HG03095 (cell line): Measurements from ENCODE around the gene CDKN2A.

ENCODE experiments used
- ATAC-seq: cut with Tn5 transposase; IDR thresholded peaks from one replicate; pipeline ENCODE4 v1.9.1; 2021; ENCODE audit warnings: moderate library complexity; ENCODE audit not compliant: unreplicated experiment

CDKN2A gene

GRCh38 chr9:22008384-22008716, 14.2 kb upstream of the CDKN2A start:
- ATAC-seq = no peak

DNA sequence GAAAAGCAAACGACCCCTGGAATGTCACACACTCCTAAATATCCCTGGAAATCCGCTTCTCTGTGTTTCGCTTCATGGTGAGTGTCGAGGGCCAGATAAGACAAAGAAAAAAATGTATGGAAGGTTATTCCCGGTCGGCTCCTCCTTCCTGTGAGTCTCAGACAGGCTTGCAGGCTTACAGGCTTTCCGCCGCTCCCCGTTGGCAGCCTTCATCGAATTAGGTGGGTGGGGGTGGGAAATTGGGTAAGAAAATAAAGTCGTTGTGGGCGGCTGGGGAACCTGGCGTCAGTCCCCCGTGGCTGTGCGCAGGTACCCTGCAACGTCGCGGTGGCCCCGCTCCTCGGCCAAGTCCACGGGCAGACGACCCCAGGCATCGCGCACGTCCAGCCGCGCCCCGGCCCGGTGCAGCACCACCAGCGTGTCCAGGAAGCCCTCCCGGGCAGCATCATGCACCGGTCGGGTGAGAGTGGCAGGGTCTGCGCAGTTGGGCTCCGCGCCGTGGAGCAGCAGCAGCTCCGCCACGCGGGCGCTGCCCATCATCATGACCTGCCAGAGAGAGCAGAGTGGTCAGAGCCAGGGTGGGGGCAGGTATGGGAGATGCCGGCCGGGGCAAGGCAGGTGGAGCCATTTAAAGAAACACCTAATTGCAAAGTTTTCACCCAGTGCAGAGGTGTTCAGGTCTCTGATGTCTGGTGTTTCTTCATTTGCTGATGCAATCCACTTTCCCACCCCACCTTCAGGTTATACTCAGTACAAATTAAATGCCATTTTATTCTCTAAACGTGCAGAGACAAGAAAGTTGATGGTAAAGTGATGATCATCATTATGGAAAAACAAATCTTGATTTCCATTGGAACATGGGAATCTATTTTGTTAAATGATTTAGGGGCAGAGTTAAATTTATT, 11.8 kb upstream of the CDKN2A start:
- no peak for ATAC-seq

- ATAC-seq = no peak
These were observed 11.0 kb upstream of the CDKN2A start for GRCh38 chr9:22005021-22005701.

GRCh38 chr9:22002038-22002437, 7.8 kb upstream of the CDKN2A start:
- ATAC-seq = no peak

DNA sequence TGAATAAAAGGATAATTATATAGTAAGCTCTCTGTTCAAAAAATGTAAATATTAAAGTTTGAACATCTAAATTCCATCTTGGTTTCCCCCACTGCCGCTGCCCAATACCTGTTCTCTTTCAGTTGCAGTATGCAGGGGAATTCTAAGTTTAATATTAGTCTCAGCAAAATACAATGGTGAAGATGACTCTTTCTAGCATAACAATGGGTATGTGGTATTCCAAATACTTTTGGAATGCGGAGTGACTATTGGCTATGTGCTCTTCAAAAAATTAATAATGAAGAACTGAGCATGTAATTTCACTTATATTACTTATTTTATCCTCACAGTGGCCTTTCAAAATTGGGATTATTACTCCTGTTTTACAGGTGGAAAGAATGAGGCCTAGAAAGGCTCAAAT, 3.8 kb upstream of the CDKN2A start:
- no peak for ATAC-seq

GRCh38 chr9:21997480-21997879, 3.3 kb upstream of the CDKN2A start:
- no peak for ATAC-seq

GRCh38 chr9:21996858-21997257, 2.7 kb upstream of the CDKN2A start:
- no peak for ATAC-seq

DNA sequence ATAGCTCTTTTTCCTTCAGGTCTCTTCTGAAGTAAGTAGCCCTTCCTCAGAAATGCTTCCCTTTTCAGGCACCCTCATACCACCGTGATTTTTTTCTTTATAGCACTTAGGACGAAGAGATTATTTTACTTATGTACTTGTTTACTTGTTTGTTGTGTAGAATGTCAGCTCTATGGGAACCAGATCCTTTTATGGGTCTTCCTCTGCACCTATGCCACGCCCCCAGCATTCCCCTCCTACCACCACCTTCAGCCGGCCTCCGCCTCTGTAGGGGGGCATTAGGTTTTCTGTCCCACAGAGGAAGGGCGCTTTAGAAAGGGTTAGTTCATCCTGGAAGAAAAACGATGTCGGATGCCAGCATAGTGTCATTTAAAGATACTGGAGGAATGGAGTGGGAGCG, 2.2 kb upstream of the CDKN2A start:
- ATAC-seq = no peak

GRCh38 chr9:21995666-21996398, 1.6 kb upstream of the CDKN2A start:
- peak; percentile 25 for ATAC-seq

GRCh38 chr9:21995006-21995665, 944 bp upstream of the CDKN2A start:
- peak; percentile 84 for ATAC-seq

- peak; percentile 42 for ATAC-seq
These were observed 389 bp upstream of the CDKN2A start, which contains the start of gene CDKN2B-AS1 for GRCh38 chr9:21994556-21995005. CDKN2B-AS1 (plus strand) TSS chr9:21994791.

GRCh38 chr9:21993007-21993406, 1.2 kb downstream of the CDKN2A start:
- ATAC-seq = no peak

- no peak for ATAC-seq
These were observed 2.9 kb downstream of the CDKN2A start for GRCh38 chr9:21991072-21991959.

DNA sequence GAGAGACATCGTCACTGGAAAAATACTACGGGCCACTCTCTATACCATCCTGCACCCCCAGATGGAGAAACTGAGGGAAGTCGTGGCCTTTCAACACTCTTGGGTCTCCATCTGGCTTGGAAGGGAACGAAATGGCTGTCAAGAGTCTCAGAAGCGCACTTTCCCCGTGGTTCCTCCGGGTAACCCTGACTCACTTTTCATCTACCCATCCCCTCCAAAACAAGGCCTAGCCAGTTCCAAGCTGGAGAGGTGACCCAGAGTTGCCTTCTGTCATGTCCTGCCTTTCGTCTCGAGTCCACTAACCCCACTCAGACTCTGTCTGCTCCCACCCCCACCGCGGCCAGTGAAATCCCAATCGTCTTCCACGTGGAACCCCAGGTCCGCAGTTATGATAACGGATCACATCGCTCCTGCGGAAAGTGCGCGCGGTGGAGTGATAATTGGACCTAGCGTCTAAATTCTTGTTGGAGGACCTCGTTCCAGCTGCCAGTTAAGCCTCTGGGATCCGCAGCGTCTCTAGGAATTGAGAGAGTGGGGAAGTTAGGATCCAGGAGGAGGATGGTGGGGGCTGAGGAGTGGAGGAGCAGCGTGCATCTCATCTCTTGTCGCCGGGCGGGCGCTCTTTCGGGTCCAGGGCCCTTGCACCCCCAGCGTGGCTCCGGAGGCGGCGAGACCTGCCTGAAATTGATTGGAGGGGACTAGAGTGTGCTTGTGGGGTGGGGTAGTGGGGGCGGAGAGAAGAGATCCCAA, 4.6 kb downstream of the CDKN2A start:
- ATAC-seq = no peak

- no peak for ATAC-seq
These were observed 5.9 kb downstream of the CDKN2A start for GRCh38 chr9:21988056-21988990.

DNA sequence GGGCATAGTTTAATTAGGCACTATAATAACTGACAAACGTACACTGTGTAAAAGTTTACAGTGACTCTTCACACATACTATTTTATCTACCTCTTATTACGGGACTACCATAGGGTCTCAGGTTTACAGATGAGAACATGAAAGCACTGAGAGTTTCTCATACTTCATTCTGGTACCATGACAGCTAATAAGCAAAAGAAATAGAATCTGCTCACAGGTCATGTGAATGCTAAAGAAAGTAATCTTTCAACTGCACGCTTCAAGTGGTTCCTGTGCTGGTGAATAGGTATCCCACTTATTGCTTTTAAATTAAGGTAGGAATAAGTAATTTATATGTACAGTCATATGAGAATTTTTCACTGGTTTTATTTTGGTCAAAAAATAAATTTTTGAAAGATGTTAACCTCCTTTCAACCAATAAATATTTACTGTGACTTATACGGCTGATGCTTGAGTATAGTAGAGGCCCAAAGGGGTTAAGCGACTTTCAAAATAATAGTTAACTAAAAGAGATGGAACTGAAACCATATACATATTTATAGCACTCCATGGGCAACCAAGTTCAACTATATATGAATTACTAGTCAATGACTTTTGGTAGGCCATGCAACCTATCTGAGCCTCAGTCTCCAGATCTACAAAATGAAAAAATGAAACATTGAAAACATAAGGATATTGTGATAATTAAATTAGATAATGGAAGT, 8.1 kb downstream of the CDKN2A start:
- no peak for ATAC-seq

DNA sequence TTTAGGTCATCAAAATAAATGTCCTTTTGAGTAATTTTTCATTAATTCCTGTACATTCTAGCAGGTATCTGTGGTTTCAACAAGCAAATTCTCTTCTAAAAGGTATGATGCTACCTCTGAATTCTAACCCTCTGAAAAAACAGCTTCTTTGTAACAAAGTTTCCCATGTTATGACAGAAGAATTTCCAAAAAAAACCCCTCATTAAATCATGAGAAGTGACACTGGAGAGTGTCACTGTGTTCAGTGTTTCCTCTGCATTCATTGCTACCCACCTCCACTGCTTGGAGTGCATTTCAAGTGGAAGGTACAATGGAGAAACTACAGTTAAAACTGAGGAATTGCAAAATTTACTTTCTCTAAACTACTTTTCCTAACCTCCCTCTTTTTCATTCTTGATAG, 10.1 kb downstream of the CDKN2A start:
- ATAC-seq = no peak

- ATAC-seq = no peak
These were observed 10.6 kb downstream of the CDKN2A start for GRCh38 chr9:21983561-21983935.
